Subcutaneous adipose tissue (tissue), 4 donors: ENCODE results near the gene GCC1. TPM values are rescaled to one million over a fixed set of nuclear protein-coding genes. Genes with fewer than 3 reads are reported as not detected.

Experiments used
- CTCF ChIP-seq: fragments of 450-650 bp; IDR thresholded peaks from one replicate; pipeline ENCODE4 v1.5.1; 2016; ENCODE audit warnings: low read depth, mild to moderate bottlenecking, control low read depth, antibody characterized with exemption, moderate library complexity
- total RNA-seq, 4 donors: library from RNA; depleted of rRNA; stranded (reverse); fragments of >200 nt; gene quantifications; one replicate each; pipeline ENCODE4 v1.1.0, GENCODE V29; 2016

Gene GCC1
- 10 to 100 TPM; 15.2 to 20.7 (median 17.3) TPM for total RNA-seq

GRCh38 chr7:127585044-127585953 lies at the start of gene GCC1:
GCC1 (minus strand) TSS chr7:127585596; CDS start chr7:127585182, 414 bp downstream.
- TF ChIP-seq CTCF: no peak

GRCh38 chr7:127632276-127632910 lies 47.0 kb upstream of the GCC1 start:
- TF ChIP-seq CTCF: no peak

- TF ChIP-seq CTCF: no peak
These were observed 44.0 kb upstream of the GCC1 start for GRCh38 chr7:127629268-127629854.

- TF ChIP-seq CTCF: no peak
These were observed 43.0 kb upstream of the GCC1 start for GRCh38 chr7:127628445-127628844.

DNA sequence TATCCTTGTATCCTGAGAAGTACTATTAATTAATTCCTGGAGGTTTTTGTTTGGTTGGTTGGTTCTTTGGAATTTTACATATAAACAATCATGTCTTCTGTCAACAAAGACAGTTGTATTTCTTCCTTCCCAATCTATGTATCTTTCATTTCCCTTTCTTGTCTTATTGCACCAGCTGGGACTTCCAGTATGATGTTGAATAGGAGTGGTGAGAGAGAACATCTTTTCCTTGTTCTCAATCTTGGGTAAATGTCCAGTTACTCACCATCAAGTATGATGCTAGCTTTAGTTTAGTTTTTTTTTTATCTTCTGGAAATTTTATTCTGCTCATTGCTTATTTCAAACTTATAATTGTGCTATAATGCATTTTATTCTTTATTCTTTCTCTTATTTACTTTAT lies 39.9 kb upstream of the GCC1 start:
- no peak for TF ChIP-seq CTCF

DNA sequence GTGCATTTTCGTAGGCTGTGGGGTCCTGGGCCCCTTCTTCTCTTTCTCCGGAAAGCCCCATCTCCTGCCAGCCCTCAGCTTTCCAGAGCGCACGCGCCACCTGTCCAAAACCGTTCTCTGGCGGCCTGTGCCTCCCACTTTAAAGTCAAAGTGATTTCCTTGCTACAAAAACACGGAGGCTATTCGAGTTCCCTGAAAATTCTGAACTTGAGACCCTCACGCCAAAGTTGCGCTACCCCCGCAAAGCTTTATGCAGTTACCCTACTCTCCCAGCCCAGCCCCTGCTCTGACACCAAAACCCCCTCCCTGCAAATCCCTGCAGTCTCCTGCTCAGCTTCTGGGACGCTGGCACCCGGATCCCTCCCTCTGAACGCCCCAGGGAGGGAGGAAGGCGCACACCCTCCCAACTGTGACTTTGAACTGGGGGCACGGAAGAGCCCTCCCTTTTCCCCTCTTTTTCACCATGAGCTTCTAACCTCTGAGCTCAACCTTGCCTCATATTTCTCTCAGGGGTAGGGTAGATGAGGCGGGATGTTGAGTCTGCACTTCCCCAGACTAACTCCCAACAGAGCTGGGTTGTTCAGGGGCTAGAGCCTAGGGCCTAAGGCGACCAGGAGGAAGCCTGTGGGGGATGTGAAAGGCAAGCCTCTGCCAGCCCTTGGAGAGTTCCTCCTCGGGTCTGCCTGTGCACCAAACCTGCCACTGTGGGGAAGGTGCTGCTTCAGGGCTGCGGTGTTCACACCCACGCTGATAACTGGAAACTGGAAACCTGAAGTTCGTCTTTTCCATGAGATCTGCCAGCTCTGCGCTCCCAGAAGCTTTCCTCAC lies 35.2 kb upstream of the GCC1 start:
- no peak for TF ChIP-seq CTCF
